Spleen (tissue), 11 donors: ENCODE measurements around the gene PPP1R17. TPM values are rescaled to one million over a fixed set of nuclear protein-coding genes. Genes with fewer than 3 reads are reported as not detected.

Source experiments
- DNase-seq: peaks from one replicate; pipeline ENCODE4 v3.0.0-alpha.2; 2020
- H3K27ac ChIP-seq, 8 donors: fragments of 200-600 bp; sonication (generic) in 7 of 8; 1 replicate in 4 of 8; 2 replicates in 4 of 8; pipeline versions ENCODE4 v1.5.0 to v1.8.0; 2016 to 2021; ENCODE audit warnings: inconsistent platforms in 4 of 8, mild to moderate bottlenecking in 4 of 8, moderate library complexity in 1 of 8
- H3K27me3 ChIP-seq, 7 donors: fragments of 200-600 bp; sonication (generic) in 6 of 7; replicated peaks in 1 of 7; 1 replicate in 4 of 7; 2 replicates in 3 of 7; pipeline versions ENCODE4 v1.5.0 to v1.8.0; 2016 to 2021; ENCODE audit warnings: inconsistent platforms in 3 of 7, mild to moderate bottlenecking in 1 of 7
- H3K36me3 ChIP-seq, 6 donors: fragments of 200-600 bp; sonication (generic) in 5 of 6; 1 replicate in 4 of 6; 2 replicates in 2 of 6; pipeline versions ENCODE4 v1.5.0 to v1.8.0; 2016 to 2021; ENCODE audit warnings: inconsistent platforms in 2 of 6
- H3K4me1 ChIP-seq, 6 donors: fragments of 200-600 bp; sonication (generic) in 5 of 6; 1 replicate in 3 of 6; 2 replicates in 3 of 6; pipeline versions ENCODE4 v1.5.0 to v1.8.0; 2016 to 2021; ENCODE audit warnings: inconsistent platforms in 3 of 6
- H3K4me3 ChIP-seq, 8 donors: fragments of 200-600 bp; sonication (generic) in 7 of 8; 1 replicate in 4 of 8; 2 replicates in 4 of 8; pipeline versions ENCODE4 v1.5.0 to v1.8.0; 2016 to 2021; ENCODE audit warnings: inconsistent platforms in 4 of 8, mild to moderate bottlenecking in 4 of 8, moderate library complexity in 2 of 8
- H3K9me3 ChIP-seq, 8 donors: fragments of 200-600 bp; sonication (generic) in 7 of 8; 1 replicate in 4 of 8; 2 replicates in 4 of 8; pipeline versions ENCODE4 v1.5.0 to v1.8.0; 2016 to 2021; ENCODE audit warnings: inconsistent platforms in 4 of 8
- POLR2A ChIP-seq, 3 donors: fragments of 450-650 bp; IDR thresholded peaks; one replicate each; pipeline ENCODE4 v1.5.1; 2017; ENCODE audit warnings: antibody characterized with exemption in 3 of 3, mild to moderate bottlenecking in 1 of 3
- POLR2AphosphoS5 ChIP-seq, 3 donors: sonication (generic); formaldehyde crosslinking; IDR thresholded peaks; one replicate each; pipeline ENCODE4 v1.5.1; 2017; ENCODE audit warnings: antibody characterized with exemption in 3 of 3
- WGBS, 5 donors: extraction: QIAGEN DNeasy Blood & Tissue Kit in 3 of 5; methylation state at CpG; one replicate each; pipeline versions ENCODE4 v1.1.5 to v1.1.7; 2013 to 2018; 5-methylcytosine and 5-hydroxymethylcytosine counted together
- intact Hi-C: fragments of 100-400 bp; cut with DNase I; formaldehyde crosslinking; loops from one replicate; pipeline ENCODE4 v1.15.0; 2023; ENCODE audit warnings: low total_unique reads
- polyA plus RNA-seq, 3 donors: library from polyadenylated mRNA; stranded (reverse); fragments of 200-250 nt; gene quantifications; one replicate each; pipeline ENCODE4 v1.2.1, GENCODE V29; 2013
- total RNA-seq, 7 donors: library from RNA; depleted of rRNA in 3 of 7; stranded (reverse); fragments of >200 nt in 3 of 7; fragmentation: NEBNext Ultra II Directional in 4 of 7; extraction: Animal tissue kit (Norgen Biotek cat#: 25700) in 4 of 7; gene quantifications; one replicate each; pipeline versions ENCODE4 v1.1.0 to v1.2.1, GENCODE V29; 2016 to 2021
- TF ChIP-seq, protein P1 (sequence below), 11 experiments: fragments of 200-600 bp in 7 of 11; fragments of 450-650 bp in 4 of 11; sonication (generic) in 4 of 11; IDR thresholded peaks in 8 of 11; conservative IDR thresholded peaks in 3 of 11; 1 replicate in 7 of 11; 2 replicates in 4 of 11; pipeline versions ENCODE4 v1.4.0 to v1.8.0; 2016 to 2021; ENCODE audit warnings: antibody characterized with exemption in 11 of 11, inconsistent platforms in 4 of 11, mild to moderate bottlenecking in 1 of 11
- donor health status: healthy with polysubstance abuse.
- donor health status: DM: no; HTN: no; CAD: no; lungs with moderate emphysema.
- donor health status: DM: no; HTN: no; CAD: no.
- donor health status: Bipolar disorder and iron deficiency.
- donor health status: healthy.
- donor health status: DM: no; HTN: no; CAD: no.
- donor health status: DM: yes; HTN: yes; CAD: no.

Gene PPP1R17
- total and polyA plus RNA-seq, 10 donors = 0.35 to 0.40 TPM; not detected in 8

DNA sequence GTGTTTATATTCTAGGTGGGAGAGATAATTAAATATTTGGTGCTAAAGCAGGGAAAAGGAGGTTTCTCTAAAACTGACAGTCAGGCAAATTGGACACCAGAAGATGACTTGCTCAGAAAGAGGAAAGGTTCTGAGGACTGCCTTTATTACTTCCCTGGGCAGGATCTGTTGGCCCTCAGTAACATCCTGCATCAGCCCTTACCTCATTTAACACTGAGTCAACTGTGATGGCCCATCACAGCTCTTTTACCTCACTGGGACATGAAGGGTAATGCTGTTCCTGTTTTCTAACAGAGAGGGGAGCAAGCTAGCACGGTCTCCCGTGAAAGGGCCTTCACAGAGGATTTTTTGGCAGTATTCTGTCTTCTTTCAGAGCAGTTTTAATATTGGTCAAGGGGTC, 12.0 kb downstream of the PPP1R17 start:
- Histone ChIP-seq H3K4me1 (no peaks in the 10 kb centered on the region), H3K27ac (no peak overlapping the region), H3K27me3 (peaks cover 0 to 5% (median 0%) of the 10 kb centered on the region in 7 donors), H3K9me3 (no peaks in the 10 kb centered on the region), H3K36me3 (no peaks in the 10 kb centered on the region), H3K4me3 (no peak overlapping the region)
- no peak for DNase-seq
- WGBS, 5 donors = 45 to 76% (median 57%) methylated on average over 2 of the region's 2 CpGs
- intact Hi-C loops = no loop called here
- TF ChIP-seq, protein P1, sequence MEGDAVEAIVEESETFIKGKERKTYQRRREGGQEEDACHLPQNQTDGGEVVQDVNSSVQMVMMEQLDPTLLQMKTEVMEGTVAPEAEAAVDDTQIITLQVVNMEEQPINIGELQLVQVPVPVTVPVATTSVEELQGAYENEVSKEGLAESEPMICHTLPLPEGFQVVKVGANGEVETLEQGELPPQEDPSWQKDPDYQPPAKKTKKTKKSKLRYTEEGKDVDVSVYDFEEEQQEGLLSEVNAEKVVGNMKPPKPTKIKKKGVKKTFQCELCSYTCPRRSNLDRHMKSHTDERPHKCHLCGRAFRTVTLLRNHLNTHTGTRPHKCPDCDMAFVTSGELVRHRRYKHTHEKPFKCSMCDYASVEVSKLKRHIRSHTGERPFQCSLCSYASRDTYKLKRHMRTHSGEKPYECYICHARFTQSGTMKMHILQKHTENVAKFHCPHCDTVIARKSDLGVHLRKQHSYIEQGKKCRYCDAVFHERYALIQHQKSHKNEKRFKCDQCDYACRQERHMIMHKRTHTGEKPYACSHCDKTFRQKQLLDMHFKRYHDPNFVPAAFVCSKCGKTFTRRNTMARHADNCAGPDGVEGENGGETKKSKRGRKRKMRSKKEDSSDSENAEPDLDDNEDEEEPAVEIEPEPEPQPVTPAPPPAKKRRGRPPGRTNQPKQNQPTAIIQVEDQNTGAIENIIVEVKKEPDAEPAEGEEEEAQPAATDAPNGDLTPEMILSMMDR (IDR thresholded peaks at IDR 0.05 in 8 of 11, conservative IDR thresholded peaks at IDR 0.05 in 3 of 11) = no peak
- no peak for TF ChIP-seq POLR2AphosphoS5 (IDR thresholded peaks at IDR 0.05)
- no peak for TF ChIP-seq POLR2A (IDR thresholded peaks at IDR 0.05)

DNA sequence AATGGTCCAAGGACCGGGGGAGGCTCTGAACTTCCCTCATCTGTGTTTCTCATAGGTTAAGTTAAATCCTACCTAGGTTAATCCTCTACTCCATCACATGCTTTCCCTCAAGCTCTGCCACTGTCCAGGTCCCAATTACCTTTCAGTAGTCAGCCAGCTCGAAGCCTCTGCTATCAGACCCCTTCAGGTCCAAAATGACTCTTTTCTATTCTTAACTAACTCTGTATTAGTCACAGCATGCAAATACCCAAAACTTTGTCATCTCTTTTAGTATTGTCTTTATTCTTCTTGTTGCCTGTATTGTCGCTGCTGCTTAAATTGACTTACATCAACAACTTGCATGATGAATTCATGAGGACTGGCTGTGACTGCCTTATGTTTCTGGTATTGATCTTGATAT, 15.3 kb downstream of the PPP1R17 start:
- Histone ChIP-seq H3K4me3 (no peak overlapping the region), H3K27ac (no peak overlapping the region), H3K36me3 (no peaks in the 10 kb centered on the region), H3K9me3 (no peaks in the 10 kb centered on the region), H3K4me1 (no peaks in the 10 kb centered on the region), H3K27me3 (peaks cover 0 to under 1% (median 0%) of the 10 kb centered on the region in 7 donors)
- WGBS, 5 donors = 75 to 86% (median 84%) methylated on average over 3 of the region's 3 CpGs
- TF ChIP-seq, protein P1 (IDR thresholded peaks at IDR 0.05 in 8 of 11, conservative IDR thresholded peaks at IDR 0.05 in 3 of 11) = no peak
- intact Hi-C loops = no loop called here
- DNase-seq = no peak

DNA sequence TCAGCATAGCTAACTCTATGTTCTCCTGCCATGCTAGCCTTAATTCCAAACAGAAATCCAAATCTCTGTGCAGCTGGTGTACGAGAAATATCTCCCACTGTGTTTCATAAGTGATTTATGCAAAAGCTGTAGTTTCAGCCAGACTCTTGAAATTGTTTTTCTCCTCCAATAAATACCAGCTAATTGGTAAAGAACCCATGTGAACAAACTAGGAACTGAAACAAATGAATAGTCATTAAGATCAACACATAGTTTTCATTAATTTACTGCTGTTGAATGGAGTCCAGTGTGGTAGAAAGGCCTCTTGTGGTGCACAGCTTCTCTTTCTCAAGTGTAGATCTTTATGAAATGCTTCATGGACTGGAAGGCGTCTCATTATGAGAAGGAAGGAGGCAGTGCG, 18.4 kb downstream of the PPP1R17 start:
- Histone ChIP-seq H3K9me3 (no peaks in the 10 kb centered on the region), H3K27ac (no peak overlapping the region), H3K4me3 (no peak overlapping the region), H3K27me3 (no peaks in the 10 kb centered on the region), H3K4me1 (no peaks in the 10 kb centered on the region), H3K36me3 (no peaks in the 10 kb centered on the region)
- TF ChIP-seq POLR2A (IDR thresholded peaks at IDR 0.05) (no peak), POLR2AphosphoS5 (IDR thresholded peaks at IDR 0.05) (no peak)
- TF ChIP-seq, protein P1 (IDR thresholded peaks at IDR 0.05 in 8 of 11, conservative IDR thresholded peaks at IDR 0.05 in 3 of 11) = no peak
- intact Hi-C loops = no loop called here
- WGBS, 5 donors = 64 to 87% (median 79%) methylated on average over 3 of the region's 3 CpGs
- no peak for DNase-seq

DNA sequence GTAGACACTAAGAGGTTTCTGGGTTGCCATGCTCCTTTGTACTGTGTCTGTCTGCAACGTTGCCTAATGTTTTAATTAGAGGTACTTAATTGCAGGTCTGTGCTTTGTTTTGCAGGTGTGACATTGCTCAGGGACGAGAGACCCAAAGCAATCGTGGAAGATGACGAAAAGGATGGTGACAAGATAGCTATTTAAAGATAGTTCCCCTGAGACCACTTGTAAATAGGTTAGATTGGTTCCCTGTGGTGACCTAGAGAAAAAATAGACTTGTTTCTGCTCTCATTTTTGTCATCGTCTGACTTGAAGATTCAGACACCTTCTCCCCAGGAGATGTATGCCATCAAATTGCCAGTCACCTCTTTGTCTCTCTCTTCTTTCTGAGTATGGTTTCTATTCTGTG, 20.1 kb downstream of the PPP1R17 start:
- H3K9me3 ChIP-seq = no peaks in the 10 kb centered on the region
- TF ChIP-seq POLR2AphosphoS5 (IDR thresholded peaks at IDR 0.05) (no peak), POLR2A (IDR thresholded peaks at IDR 0.05) (no peak)
- H3K4me3 ChIP-seq = no peak overlapping the region
- WGBS, 5 donors = 37 to 54% (median 48%) methylated on average over 5 of the region's 5 CpGs
- H3K4me1 ChIP-seq = no peaks in the 10 kb centered on the region
- no peaks in the 10 kb centered on the region for H3K27me3 ChIP-seq
- H3K27ac ChIP-seq = no peak overlapping the region
- intact Hi-C loops = no loop called here
- no peaks in the 10 kb centered on the region for H3K36me3 ChIP-seq
- no peak for DNase-seq

DNA sequence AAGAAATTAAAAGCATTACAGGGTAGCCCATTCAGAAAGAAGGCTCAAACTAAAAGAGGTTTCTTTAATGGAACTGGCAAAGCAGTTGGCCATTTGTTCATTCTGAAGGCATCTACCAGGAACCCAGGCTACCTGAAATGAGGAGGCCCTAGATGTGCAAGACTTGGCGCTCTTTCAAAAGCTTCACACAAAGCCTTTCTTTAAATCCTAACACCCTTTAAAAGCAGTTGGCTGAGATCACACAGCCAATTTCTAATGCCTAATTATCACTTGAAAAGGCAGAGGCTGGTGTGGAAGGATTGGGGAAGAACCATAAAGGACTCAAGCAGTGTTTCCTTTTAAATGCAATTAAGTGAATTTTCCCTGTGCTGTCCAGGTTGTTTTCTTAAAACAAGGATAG, 23.2 kb downstream of the PPP1R17 start:
- Histone ChIP-seq H3K27me3 (no peaks in the 10 kb centered on the region), H3K4me3 (no peak overlapping the region), H3K9me3 (peaks cover 0 to 17% (median 0%) of the 10 kb centered on the region in 8 donors), H3K4me1 (no peaks in the 10 kb centered on the region), H3K27ac (no peak overlapping the region), H3K36me3 (no peaks in the 10 kb centered on the region)
- DNase-seq = no peak
- TF ChIP-seq, protein P1 (IDR thresholded peaks at IDR 0.05 in 8 of 11, conservative IDR thresholded peaks at IDR 0.05 in 3 of 11) = no peak
- no peak for TF ChIP-seq POLR2A (IDR thresholded peaks at IDR 0.05)
- TF ChIP-seq POLR2AphosphoS5 (IDR thresholded peaks at IDR 0.05) = no peak
- intact Hi-C loops = no loop called here
- WGBS, 5 donors = 52 to 87% (median 77%) methylated on average over 1 of the region's 1 CpG
